Fibroblast of villous mesenchyme (primary cell): ENCODE measurements around the gene SENP8. TPM values are rescaled to one million over a fixed set of nuclear protein-coding genes. Genes with fewer than 3 reads are reported as not detected.

Experiments
- DNase-seq: peaks from one replicate; pipeline ENCODE4 v3.0.0-alpha.2; 2010; ENCODE audit warnings: low read depth
- H3K4me3 ChIP-seq: 2 replicates; pipeline ENCODE4 v1.5.1; 2011; ENCODE audit warnings: low read depth, mild to moderate bottlenecking, low read length
- CTCF ChIP-seq: IDR thresholded peaks from 2 replicates; pipeline ENCODE4 v1.5.1; 2012; ENCODE audit warnings: low read depth, mild to moderate bottlenecking, low read length; ENCODE audit not compliant: insufficient read depth
- total RNA-seq: library from RNA; depleted of rRNA; stranded (reverse); fragments of >200 nt; gene quantifications from 2 replicates; pipeline ENCODE4 v1.2.3, GENCODE V29; 2012

SENP8 gene
- total RNA-seq, 1 donor: 2.6 TPM

GRCh38 chr15:72147418-72147817 is 29.2 kb downstream of the SENP8 start:
- TF ChIP-seq CTCF: no peak
- H3K4me3 ChIP-seq: no peak overlapping the region
- no peak for DNase-seq

- DNase-seq: no peak
- no peak for TF ChIP-seq CTCF
- H3K4me3 ChIP-seq: no peak overlapping the region
These were observed 35.2 kb downstream of the SENP8 start for GRCh38 chr15:72153269-72154000.

- H3K4me3 ChIP-seq: no peak overlapping the region
- no peak for TF ChIP-seq CTCF
- no peak for DNase-seq
These were observed 36.1 kb downstream of the SENP8 start for GRCh38 chr15:72154316-72154715.

- H3K4me3 ChIP-seq: peak overlapping the region; percentile 59
- DNase-seq: peak; percentile 16
- no peak for TF ChIP-seq CTCF
These were observed 36.9 kb downstream of the SENP8 start for GRCh38 chr15:72155003-72155621.

- H3K4me3 ChIP-seq: peak overlapping the region; percentile 59
- peak; percentile 81 for DNase-seq
- peak; percentile 98 for TF ChIP-seq CTCF
These were observed 37.7 kb downstream of the SENP8 start for GRCh38 chr15:72155635-72156616.

- H3K4me3 ChIP-seq: no peak overlapping the region
- no peak for TF ChIP-seq CTCF
- no peak for DNase-seq
These were observed 38.7 kb downstream of the SENP8 start for GRCh38 chr15:72156928-72157327.
